MG63 (cell line): Measurements from ENCODE around the gene RYR1. TPM values are rescaled to one million over a fixed set of nuclear protein-coding genes. Genes with fewer than 3 reads are reported as not detected.

ENCODE experiments used
- DNase-seq: peaks from one replicate; pipeline ENCODE4 v3.0.0-alpha.2; 2020
- H3K27me3 ChIP-seq: fragments of 250-450 bp; sonication (Bioruptor Pico); 2 replicates; pipeline ENCODE4 v1.5.1; 2020; ENCODE audit warnings: mild to moderate bottlenecking, moderate library complexity
- H3K36me3 ChIP-seq: fragments of 250-450 bp; sonication (Bioruptor Pico); 2 replicates; pipeline ENCODE4 v1.5.1; 2020; ENCODE audit warnings: mild to moderate bottlenecking, moderate library complexity
- H3K4me3 ChIP-seq: fragments of 250-450 bp; sonication (Bioruptor Pico); 2 replicates; pipeline ENCODE4 v1.5.1; 2020; ENCODE audit warnings: mild to moderate bottlenecking, moderate library complexity
- H3K9me3 ChIP-seq: fragments of 250-450 bp; sonication (Bioruptor Pico); 2 replicates; pipeline ENCODE4 v1.5.1; 2020; ENCODE audit warnings: mild to moderate bottlenecking, moderate library complexity
- total RNA-seq: library from RNA; depleted of rRNA; stranded (reverse); fragments of >200 nt; shearing (Covaris generic); gene quantifications from 2 replicates; pipeline ENCODE4 v1.2.3, GENCODE V29; 2014; ENCODE audit warnings: low replicate concordance

The RYR1 gene
- total RNA-seq, 1 experiment from 2014 or later: not detected

DNA sequence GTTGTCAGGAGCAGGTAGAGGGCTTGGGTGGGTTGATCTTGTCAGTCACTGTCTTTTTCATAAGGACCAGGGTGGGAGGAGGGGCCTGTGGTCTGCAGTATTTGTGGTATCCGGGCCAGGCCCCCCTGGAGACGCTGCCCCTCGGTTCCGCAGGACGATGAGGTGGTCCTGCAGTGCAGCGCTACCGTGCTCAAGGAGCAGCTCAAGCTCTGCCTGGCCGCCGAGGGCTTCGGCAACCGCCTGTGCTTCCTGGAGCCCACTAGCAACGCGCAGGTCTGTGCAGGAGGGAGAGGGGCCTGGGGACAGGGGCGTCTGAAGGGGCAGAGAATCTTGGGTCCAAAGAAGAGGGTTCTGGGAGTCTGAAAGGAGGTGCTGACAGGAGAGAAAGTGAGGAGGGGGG, 7.1 kb downstream of the RYR1 start:
- H3K4me3 ChIP-seq: no peak overlapping the region
- no peaks in the 10 kb centered on the region for H3K9me3 ChIP-seq
- no peaks in the 10 kb centered on the region for H3K36me3 ChIP-seq
- no peaks in the 10 kb centered on the region for H3K27me3 ChIP-seq
- DNase-seq: no peak

DNA sequence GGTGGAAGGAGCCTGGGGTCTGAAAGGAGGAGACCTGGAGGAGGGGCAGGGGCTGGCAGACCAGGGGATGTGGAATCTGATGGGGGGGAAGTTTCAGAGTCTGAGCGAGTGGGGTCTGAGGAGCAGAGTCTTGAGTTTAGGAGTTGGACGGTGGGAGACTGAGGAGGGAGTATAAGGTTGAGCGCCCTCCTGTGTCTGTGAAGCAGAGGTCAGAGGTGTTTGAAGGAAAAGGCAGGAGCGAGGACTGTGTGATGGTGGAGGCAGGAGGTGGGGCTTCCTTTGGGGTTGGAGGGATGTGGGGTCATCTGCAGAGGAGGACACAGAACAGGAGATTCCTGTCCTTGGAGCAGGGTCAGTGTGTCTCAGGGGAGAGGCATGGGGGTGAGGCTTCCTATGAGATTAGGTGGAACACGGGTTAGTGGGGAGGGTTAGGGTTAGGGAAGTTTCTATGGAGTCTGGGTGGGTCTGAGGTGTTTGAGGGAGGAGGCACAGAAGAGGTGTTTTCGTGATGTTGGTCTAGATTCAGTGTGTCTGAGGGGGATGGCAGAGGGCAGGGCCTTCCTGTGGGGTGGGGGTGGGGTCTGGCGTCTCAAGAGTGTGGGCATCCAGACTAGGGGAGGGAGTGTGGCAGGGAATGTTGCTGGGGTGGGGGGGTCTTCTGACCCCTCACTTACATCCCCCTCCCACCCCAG, 8.3 kb downstream of the RYR1 start:
- Histone ChIP-seq H3K9me3 (no peaks in the 10 kb centered on the region), H3K36me3 (no peaks in the 10 kb centered on the region), H3K4me3 (no peak overlapping the region), H3K27me3 (no peaks in the 10 kb centered on the region)
- DNase-seq: no peak

DNA sequence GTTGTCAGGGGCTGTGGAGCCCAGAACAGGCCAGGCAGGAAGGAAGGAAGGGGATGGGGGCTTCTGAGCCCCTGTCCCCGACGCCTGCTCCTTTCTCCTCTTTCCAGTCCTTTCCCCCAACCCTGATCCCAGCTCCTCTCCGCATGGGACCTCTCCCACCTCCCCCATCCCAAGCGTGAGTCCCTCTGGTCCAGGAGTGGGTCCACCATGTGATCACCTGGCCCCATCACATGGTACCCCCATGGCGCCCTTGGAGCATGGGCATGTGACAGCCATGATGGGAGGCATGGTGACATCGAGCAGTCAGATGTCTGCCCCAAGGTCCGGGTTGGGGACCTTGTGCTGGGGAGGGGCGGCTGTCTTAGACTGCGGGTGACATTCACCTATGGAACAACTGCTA, 9.2 kb downstream of the RYR1 start:
- H3K36me3 ChIP-seq: no peaks in the 10 kb centered on the region
- no peaks in the 10 kb centered on the region for H3K9me3 ChIP-seq
- DNase-seq: no peak
- no peaks in the 10 kb centered on the region for H3K27me3 ChIP-seq
- no peak overlapping the region for H3K4me3 ChIP-seq

DNA sequence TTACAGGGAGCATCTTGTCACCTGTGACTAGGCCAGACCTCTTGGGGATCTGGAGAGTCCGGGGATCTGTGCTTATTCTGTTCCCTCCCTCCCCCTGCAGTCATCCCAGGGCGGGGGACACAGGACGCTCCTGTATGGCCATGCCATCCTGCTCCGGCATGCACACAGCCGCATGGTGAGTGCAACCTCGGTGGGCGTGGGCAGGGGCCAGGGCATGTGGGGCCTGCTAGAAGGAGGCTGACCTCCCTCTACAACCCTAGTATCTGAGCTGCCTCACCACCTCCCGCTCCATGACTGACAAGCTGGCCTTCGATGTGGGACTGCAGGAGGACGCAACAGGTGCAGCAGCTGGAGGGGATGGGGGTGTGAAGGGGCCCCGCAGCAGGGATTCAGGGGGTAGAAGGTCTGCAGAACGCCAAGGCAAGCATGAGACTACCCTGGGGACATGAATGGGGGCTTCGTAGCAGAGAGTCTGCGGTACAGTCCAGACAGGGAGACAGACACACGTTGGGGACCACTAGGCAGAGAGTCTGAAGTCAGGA, 10.0 kb downstream of the RYR1 start:
- Histone ChIP-seq H3K27me3 (no peaks in the 10 kb centered on the region), H3K4me3 (no peak overlapping the region), H3K9me3 (no peaks in the 10 kb centered on the region), H3K36me3 (no peaks in the 10 kb centered on the region)
- no peak for DNase-seq

DNA sequence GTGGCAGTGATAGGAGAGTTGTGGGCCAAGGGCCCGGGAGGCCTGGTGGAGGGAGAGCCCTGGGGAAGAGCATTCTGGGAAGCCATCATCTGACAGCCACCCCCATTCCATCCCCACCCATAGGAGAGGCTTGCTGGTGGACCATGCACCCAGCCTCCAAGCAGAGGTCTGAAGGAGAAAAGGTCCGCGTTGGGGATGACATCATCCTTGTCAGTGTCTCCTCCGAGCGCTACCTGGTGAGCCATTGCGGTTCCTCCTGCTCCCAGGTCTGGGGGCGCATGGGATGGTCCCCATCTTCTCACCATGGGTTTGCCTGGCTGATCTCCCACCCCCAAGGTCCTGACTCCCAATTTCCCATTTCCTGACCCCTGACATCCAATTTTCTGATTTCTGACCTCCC, 10.5 kb downstream of the RYR1 start:
- H3K9me3 ChIP-seq: no peaks in the 10 kb centered on the region
- no peak overlapping the region for H3K4me3 ChIP-seq
- no peaks in the 10 kb centered on the region for H3K27me3 ChIP-seq
- no peaks in the 10 kb centered on the region for H3K36me3 ChIP-seq
- no peak for DNase-seq

DNA sequence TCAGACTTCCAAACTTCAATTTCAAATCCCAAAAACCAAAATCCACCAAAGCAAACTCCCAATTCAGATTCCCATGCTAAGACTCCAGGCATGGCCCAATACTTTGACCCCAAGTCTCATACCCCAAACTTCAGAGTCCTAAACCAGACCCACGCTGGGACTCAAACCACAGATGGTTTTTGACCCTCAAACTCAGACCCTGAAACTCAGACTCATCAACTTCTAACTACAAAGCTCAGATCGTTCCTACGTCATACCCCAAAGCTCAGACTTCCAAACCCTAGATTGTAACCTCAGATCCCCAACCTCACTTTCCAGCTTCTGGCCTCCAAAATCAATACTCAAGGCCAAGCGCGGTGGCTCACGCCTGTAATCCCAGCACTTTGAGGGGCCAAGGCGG, 11.9 kb downstream of the RYR1 start:
- Histone ChIP-seq H3K27me3 (no peaks in the 10 kb centered on the region; the same call in 1 of the 2 replicates), H3K4me3 (no peak overlapping the region), H3K9me3 (no peaks in the 10 kb centered on the region), H3K36me3 (no peaks in the 10 kb centered on the region)
- DNase-seq: no peak

DNA sequence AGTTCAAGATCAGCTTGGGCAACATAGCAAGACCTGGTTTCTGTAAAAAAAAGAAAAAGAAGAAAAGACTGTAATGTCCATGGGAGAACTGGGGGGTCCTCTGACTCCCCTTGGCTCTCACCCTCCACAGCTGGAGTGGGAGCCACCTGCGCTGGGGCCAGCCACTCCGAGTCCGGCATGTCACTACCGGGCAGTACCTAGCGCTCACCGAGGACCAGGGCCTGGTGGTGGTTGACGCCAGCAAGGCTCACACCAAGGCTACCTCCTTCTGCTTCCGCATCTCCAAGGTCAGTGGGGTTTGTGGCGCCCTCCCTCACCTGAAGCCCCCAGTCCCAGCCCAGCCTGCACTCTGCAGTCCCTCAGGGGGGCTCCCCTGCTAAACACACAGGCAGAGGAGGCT, 14.7 kb downstream of the RYR1 start:
- no peaks in the 10 kb centered on the region for H3K36me3 ChIP-seq
- no peak overlapping the region for H3K4me3 ChIP-seq
- DNase-seq: no peak
- no peaks in the 10 kb centered on the region for H3K9me3 ChIP-seq
- H3K27me3 ChIP-seq: no peaks in the 10 kb centered on the region; the same call in 1 of the 2 replicates

DNA sequence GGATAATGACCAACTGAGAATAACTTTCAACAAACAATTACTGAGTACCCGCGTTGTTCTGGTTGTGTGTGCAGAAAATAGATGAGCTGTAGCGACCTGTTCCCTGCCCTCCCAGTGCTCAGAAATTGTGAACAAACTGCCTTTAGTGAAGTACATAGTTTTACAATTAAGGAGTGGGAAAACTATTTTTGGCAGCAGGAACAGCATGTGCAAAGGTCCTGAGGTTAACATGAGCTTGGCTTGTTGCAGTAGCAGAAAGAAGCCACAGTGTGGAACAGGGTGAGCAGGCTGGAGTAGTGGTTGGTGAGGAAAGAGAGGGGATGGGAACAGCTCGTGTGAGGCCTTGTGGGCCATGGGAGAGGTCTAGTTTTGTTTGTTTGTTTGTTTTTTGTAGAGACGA, 16.0 kb downstream of the RYR1 start:
- Histone ChIP-seq H3K4me3 (no peak overlapping the region), H3K27me3 (no peaks in the 10 kb centered on the region; the same call in 1 of the 2 replicates), H3K9me3 (no peaks in the 10 kb centered on the region), H3K36me3 (no peaks in the 10 kb centered on the region)
- DNase-seq: no peak

DNA sequence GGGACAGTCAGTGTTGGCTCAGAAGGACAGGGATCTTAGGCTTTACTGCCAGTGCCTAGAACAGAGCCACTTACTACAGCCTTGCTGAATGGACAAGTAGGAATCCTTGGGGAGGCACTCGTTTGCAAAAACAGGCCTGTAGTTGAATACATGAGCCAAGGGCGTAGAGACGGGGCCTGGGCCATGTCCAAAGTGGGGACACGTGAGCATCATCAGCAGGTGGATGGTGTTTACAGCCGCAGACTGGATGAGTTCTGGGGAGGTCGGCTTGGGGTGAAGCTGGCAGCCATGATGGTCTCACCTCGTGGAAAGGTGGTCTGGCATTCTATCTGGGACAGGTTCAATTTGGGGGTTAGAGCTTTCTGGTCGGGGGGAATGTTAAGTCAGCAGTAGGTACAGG, 17.5 kb downstream of the RYR1 start:
- DNase-seq: no peak
- H3K9me3 ChIP-seq: no peaks in the 10 kb centered on the region
- H3K4me3 ChIP-seq: no peak overlapping the region
- no peaks in the 10 kb centered on the region for H3K36me3 ChIP-seq
- no peaks in the 10 kb centered on the region; the same call in 1 of the 2 replicates for H3K27me3 ChIP-seq

DNA sequence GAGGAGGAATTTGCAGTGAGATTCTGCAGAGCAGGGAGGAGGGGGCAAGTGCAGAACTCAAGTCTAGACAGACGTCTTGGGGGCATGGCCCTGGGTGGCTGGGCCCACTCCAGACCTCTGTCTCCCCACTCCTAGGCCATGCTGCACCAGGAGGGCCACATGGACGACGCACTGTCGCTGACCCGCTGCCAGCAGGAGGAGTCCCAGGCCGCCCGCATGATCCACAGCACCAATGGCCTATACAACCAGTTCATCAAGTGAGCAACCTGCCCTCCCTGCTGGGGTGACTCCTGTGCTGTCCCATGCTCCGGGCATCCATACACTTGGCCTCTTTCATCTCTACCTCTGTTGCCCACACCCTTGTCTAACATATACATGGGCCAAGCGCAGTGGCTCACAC, 18.1 kb downstream of the RYR1 start:
- H3K36me3 ChIP-seq: no peaks in the 10 kb centered on the region
- H3K4me3 ChIP-seq: no peak overlapping the region

DNA sequence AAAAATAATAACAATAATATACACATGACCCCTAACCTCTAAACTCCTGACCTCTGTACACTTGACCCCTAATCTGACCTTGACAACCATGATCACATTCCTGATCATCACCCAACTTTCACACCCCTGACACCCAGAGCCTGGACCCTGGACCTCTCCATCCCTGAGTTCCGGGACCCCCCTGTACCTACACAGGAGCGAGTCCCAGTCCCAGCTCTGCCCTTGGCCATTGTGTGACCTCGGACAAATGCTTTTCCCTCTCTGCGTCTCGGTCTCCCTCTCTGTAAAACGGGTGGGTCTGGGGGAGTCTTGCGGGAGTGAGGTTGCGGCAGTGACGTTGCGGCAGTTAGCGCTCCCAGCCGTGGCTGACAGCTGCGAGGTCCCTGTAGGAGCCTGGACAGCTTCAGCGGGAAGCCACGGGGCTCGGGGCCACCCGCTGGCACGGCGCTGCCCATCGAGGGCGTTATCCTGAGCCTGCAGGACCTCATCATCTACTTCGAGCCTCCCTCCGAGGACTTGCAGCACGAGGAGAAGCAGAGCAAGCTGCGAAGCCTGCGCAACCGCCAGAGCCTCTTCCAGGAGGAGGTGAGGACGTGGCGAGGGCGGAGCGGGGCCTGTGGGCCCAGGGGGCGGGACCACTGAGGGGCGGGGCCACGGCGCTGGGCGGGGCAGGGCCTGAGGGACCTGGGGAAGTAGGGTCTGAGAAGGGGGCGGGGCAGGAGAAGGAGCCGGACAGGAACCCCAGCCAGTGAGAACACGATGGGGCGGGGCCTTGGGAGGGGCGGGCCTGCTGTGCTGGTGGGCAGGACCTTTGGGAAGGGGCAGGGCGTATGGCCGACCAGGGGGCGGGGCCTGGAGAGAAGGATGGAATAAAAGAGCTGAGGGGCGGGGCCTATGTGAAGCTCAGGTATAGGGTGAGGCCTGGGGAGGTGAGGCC, 19.2 kb downstream of the RYR1 start:
- peaks cover 7% of the 10 kb centered on the region; the same call in 1 of the 2 replicates for H3K27me3 ChIP-seq
- peak; percentile 49 for DNase-seq
- no peaks in the 10 kb centered on the region for H3K36me3 ChIP-seq
- no peak overlapping the region for H3K4me3 ChIP-seq
- H3K9me3 ChIP-seq: no peaks in the 10 kb centered on the region

More for the DNA sequence above, 18.1 kb downstream of the RYR1 start:
- Histone ChIP-seq H3K27me3 (peaks cover 4% of the 10 kb centered on the region; the same call in 1 of the 2 replicates), H3K9me3 (no peaks in the 10 kb centered on the region)
- no peak for DNase-seq

DNA sequence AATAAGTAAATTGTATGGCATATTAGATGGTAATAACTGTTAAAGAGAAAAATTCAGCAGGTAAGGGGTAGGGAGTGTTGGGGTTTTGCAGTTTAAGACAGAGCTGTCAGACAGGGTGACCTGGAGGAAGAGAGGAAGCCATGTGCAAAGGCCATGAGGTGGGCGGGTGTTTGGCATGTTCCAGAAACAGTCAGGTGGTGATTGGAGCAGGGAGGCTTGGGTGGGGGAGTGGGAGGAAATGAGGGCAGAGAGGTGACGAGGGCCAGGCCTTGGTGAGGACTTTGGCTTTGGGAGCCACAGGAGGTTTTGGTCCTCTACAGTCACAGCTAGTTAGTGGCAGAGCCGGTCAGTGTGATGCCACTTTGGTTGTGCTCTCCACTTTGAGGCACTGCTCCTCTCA, 20.1 kb downstream of the RYR1 start:
- Histone ChIP-seq H3K27me3 (peaks cover 7% of the 10 kb centered on the region; the same call in 1 of the 2 replicates), H3K4me3 (no peak overlapping the region), H3K36me3 (no peaks in the 10 kb centered on the region), H3K9me3 (no peaks in the 10 kb centered on the region)
- DNase-seq: no peak

DNA sequence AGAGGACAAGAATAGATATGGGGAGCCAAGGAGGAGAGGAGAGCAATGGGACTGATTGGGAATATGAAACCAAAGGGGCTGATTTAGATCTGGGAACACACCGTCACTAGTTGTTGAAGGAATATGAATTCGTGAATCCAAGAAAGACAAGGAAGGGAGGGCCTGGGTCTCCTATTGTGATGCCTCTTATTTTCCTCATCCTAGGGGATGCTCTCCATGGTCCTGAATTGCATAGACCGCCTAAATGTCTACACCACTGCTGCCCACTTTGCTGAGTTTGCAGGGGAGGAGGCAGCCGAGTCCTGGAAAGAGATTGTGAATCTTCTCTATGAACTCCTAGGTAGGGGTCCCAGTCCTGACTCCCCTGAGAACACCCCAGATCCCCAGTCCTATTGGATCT, 21.5 kb downstream of the RYR1 start:
- Histone ChIP-seq H3K27me3 (peaks cover 7% of the 10 kb centered on the region; the same call in 1 of the 2 replicates), H3K9me3 (no peaks in the 10 kb centered on the region), H3K4me3 (no peak overlapping the region), H3K36me3 (no peaks in the 10 kb centered on the region)
- no peak for DNase-seq

DNA sequence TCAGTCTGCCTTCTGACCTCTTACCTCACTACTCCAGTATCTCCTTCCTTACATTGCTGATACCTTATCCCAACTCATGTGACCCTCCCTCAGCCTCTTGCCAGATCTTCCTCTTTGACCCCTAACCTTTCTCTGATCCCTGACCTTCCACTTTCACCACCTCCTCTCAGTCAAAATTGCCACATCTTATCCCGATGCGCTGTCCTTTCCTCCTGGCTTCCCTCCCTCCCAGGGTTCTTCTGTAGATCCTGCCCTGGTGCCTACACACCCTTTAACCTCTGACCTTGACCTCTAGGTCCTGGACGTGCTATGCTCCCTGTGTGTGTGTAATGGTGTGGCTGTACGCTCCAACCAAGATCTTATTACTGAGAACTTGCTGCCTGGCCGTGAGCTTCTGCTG, 23.7 kb downstream of the RYR1 start:
- H3K36me3 ChIP-seq: no peaks in the 10 kb centered on the region
- no peaks in the 10 kb centered on the region for H3K9me3 ChIP-seq
- no peak for DNase-seq
- H3K4me3 ChIP-seq: no peak overlapping the region
- peaks cover 12% of the 10 kb centered on the region; the same call in 1 of the 2 replicates for H3K27me3 ChIP-seq

DNA sequence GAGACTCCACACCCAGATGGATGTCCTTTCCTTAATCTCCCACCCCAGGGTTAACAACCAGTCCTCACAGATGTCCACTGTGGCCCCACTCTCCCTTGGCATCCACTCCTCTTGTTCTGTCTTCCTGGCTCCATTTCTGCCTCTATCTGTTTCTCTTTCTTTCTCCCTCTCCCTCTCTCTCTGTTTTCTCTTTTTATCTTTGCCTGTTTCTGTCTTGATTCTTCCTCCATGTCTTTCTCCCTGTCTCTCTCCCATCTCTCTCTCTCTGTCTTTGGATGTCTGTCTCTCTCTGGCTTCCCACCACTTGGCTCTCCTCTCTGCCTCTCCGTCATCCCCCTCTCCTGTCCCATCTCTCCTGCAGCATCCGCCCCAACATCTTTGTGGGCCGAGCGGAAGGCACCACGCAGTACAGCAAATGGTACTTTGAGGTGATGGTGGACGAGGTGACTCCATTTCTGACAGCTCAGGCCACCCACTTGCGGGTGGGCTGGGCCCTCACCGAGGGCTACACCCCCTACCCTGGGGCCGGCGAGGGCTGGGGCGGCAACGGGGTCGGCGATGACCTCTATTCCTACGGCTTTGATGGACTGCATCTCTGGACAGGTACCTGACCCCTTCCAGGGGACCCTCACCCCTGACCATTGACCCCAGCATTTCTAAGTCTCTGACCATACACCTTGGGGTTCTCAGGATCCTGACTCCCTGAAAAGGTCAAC, 24.4 kb downstream of the RYR1 start:
- DNase-seq: no peak

DNA sequence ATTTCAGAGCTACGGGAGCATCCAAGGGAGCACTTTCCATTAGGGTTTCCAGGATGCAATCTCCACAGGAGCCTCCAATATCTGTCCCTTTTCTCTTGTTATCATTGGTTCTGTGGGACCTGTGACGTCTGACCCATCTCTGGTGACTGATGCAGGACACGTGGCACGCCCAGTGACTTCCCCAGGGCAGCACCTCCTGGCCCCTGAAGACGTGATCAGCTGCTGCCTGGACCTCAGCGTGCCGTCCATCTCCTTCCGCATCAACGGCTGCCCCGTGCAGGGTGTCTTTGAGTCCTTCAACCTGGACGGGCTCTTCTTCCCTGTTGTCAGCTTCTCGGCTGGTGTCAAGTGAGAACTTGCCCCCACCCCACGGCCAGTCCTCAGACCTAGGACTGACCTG, 25.5 kb downstream of the RYR1 start:
- no peak for DNase-seq
- H3K4me3 ChIP-seq: no peak overlapping the region
- H3K36me3 ChIP-seq: no peaks in the 10 kb centered on the region
- no peaks in the 10 kb centered on the region for H3K9me3 ChIP-seq
- peaks cover 20% of the 10 kb centered on the region for H3K27me3 ChIP-seq

More for the DNA sequence above, 24.4 kb downstream of the RYR1 start:
- Histone ChIP-seq H3K36me3 (no peaks in the 10 kb centered on the region), H3K4me3 (no peak overlapping the region), H3K9me3 (no peaks in the 10 kb centered on the region), H3K27me3 (peaks cover 15% of the 10 kb centered on the region; the same call in 1 of the 2 replicates)

DNA sequence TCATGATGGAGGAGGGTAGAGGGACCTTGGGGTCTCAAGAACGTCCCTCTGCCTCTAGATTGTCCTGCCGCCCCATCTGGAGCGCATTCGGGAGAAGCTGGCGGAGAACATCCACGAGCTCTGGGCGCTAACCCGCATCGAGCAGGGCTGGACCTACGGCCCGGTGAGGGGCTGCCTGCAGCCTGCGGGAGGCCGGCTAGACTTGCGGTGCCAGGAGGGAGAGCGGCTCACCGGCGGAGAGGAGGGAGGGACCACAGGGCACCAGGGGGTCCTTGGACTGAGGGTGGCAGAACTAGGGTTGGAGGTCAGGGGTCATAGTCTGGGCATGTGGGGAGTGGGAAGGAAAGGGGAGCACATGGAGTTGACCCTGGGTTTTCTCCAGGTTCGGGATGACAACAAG, 29.9 kb downstream of the RYR1 start:
- no peak for DNase-seq

More for the DNA sequence above, 29.9 kb downstream of the RYR1 start:
- H3K9me3 ChIP-seq: no peaks in the 10 kb centered on the region
- no peak overlapping the region for H3K4me3 ChIP-seq
- H3K36me3 ChIP-seq: no peaks in the 10 kb centered on the region
- peaks cover 16% of the 10 kb centered on the region for H3K27me3 ChIP-seq
